Ovary (tissue), 9 donors: Measurements from ENCODE around the gene XYLT1. TPM values are rescaled to one million over a fixed set of nuclear protein-coding genes. Genes with fewer than 3 reads are reported as not detected.

Source experiments
- DNase-seq, 5 donors: peaks; one replicate each; pipeline ENCODE4 v3.0.0-alpha.2; 2019 to 2020
- H3K27ac ChIP-seq, 2 donors: fragments of 200-600 bp; one replicate each; pipeline versions ENCODE4 v1.5.1 to v1.8.0; 2019 to 2022
- H3K27me3 ChIP-seq: fragments of 200-600 bp; one replicate; pipeline ENCODE4 v1.8.0; 2022
- H3K36me3 ChIP-seq: fragments of 200-600 bp; sonication (generic); one replicate; pipeline ENCODE4 v1.5.1; 2019
- H3K4me1 ChIP-seq: one replicate; pipeline ENCODE4 v1.8.1; 2013; ENCODE audit warnings: mild to moderate bottlenecking, moderate library complexity; ENCODE audit not compliant: insufficient read depth
- H3K4me3 ChIP-seq: fragments of 200-600 bp; sonication (generic); one replicate; pipeline ENCODE4 v1.5.1; 2017
- H3K9me3 ChIP-seq, 2 donors: fragments of 200-600 bp in 1 of 2; sonication (generic) in 1 of 2; one replicate each; pipeline versions ENCODE4 v1.5.1 to v1.8.1; 2013 to 2019; ENCODE audit warnings: mild to moderate bottlenecking in 1 of 2, moderate library complexity in 1 of 2
- CTCF ChIP-seq, 3 donors: fragments of 450-650 bp in 2 of 3; fragments of 200-600 bp in 1 of 3; IDR thresholded peaks; one replicate each; pipeline versions ENCODE4 v1.5.1 to v1.8.0; 2016 to 2022; ENCODE audit warnings: antibody characterized with exemption in 3 of 3, mild to moderate bottlenecking in 1 of 3
- EP300 ChIP-seq: sonication (generic); formaldehyde crosslinking; IDR thresholded peaks from one replicate; pipeline ENCODE4 v1.6.1; 2017; ENCODE audit warnings: antibody characterized with exemption
- POLR2A ChIP-seq: fragments of 450-650 bp; IDR thresholded peaks from one replicate; pipeline ENCODE4 v1.6.1; 2017; ENCODE audit warnings: antibody characterized with exemption, mild to moderate bottlenecking, moderate library complexity
- WGBS, 3 donors: extraction: QIAGEN DNeasy Blood & Tissue Kit in 1 of 3; methylation state at CpG; one replicate each; pipeline versions ENCODE4 v1.1.5 to v1.1.7; 2013 to 2017; 5-methylcytosine and 5-hydroxymethylcytosine counted together
- intact Hi-C, 4 donors: fragments of 100-400 bp; cut with DNase I; formaldehyde crosslinking; loops; one replicate each; pipeline versions ENCODE4 v1.11.0 to v1.15.1; 2022 to 2023
- polyA plus RNA-seq, 2 donors: library from polyadenylated mRNA; stranded (reverse); fragments of 200-250 nt in 1 of 2; fragments of 350-450 nt in 1 of 2; fragmentation: Illumina TruSeq in 1 of 2; extraction: RNeasy Lipid Tissue Mini Kit (QIAGEN cat#74804) in 1 of 2; gene quantifications; one replicate each; pipeline ENCODE4 v1.2.3, GENCODE V29; 2013 to 2014
- total RNA-seq, 7 donors: library from RNA; depleted of rRNA in 2 of 7; stranded (reverse); fragments of >200 nt in 2 of 7; fragmentation: NEBNext Ultra II Directional in 3 of 7; extraction: Animal tissue kit (Norgen Biotek cat#: 25700) in 3 of 7; gene quantifications; one replicate each; pipeline versions ENCODE4 v1.1.0 to v1.2.4, GENCODE V29; 2016 to 2023
- donor health status: DM: no; HTN: no; CAD: no; lungs with moderate emphysema.
- donor health status: DM: no; HTN: no; CAD: no.
- donor health status: Bipolar disorder and iron deficiency.
- donor health status: DM: yes; HTN: yes; CAD: no.
- donor health status: DM: no; HTN: no; CAD: no.
- donor health status: DM: yes; HTN: yes; CAD: no.

The XYLT1 gene
- total and polyA plus RNA-seq, 9 donors = 3.2 to 38.0 (median 17.3) TPM

GRCh38 chr16:17138801-17139200, 332.0 kb downstream of the XYLT1 start:
- intact Hi-C loops = no loop called here
- Histone ChIP-seq H3K27ac (no peak overlapping the region), H3K9me3 (no peaks in the 10 kb centered on the region)

GRCh38 chr16:17135439-17135838, 335.3 kb downstream of the XYLT1 start:
- WGBS, 3 donors = 83 to 96% (median 85%) methylated on average over 4 of the region's 4 CpGs
- no peak overlapping the region for H3K4me3 ChIP-seq
- no peaks in the 10 kb centered on the region for H3K9me3 ChIP-seq
- H3K36me3 ChIP-seq = no peaks in the 10 kb centered on the region
- intact Hi-C loops = no loop called here
- no peak for DNase-seq
- no peak overlapping the region for H3K27ac ChIP-seq
- no peaks in the 10 kb centered on the region for H3K27me3 ChIP-seq
- no peaks in the 10 kb centered on the region for H3K4me1 ChIP-seq
- TF ChIP-seq EP300 (no peak), CTCF (IDR thresholded peaks at IDR 0.05) (no peak), POLR2A (no peak)

More at GRCh38 chr16:17138801-17139200, 332.0 kb downstream of the XYLT1 start:
- TF ChIP-seq EP300 (no peak), POLR2A (no peak), CTCF (IDR thresholded peaks at IDR 0.05) (no peak)
- Histone ChIP-seq H3K4me1 (no peaks in the 10 kb centered on the region), H3K4me3 (no peak overlapping the region), H3K27me3 (no peaks in the 10 kb centered on the region), H3K36me3 (no peaks in the 10 kb centered on the region)
- 48 to 59% (median 55%) methylated on average over 4 of the region's 4 CpGs for WGBS, 3 donors
- DNase-seq = no peak

GRCh38 chr16:17134586-17134985, 336.2 kb downstream of the XYLT1 start:
- H3K4me1 ChIP-seq = no peaks in the 10 kb centered on the region
- H3K27me3 ChIP-seq = no peaks in the 10 kb centered on the region
- 95 to 99% (median 97%) methylated on average over 10 of the region's 10 CpGs for WGBS, 3 donors
- H3K27ac ChIP-seq = no peak overlapping the region
- DNase-seq = no peak
- no peaks in the 10 kb centered on the region for H3K36me3 ChIP-seq
- no peak overlapping the region for H3K4me3 ChIP-seq
- intact Hi-C loops = no loop called here
- no peaks in the 10 kb centered on the region for H3K9me3 ChIP-seq
- TF ChIP-seq EP300 (no peak), CTCF (IDR thresholded peaks at IDR 0.05) (no peak), POLR2A (no peak)

- DNase-seq = no peak
- WGBS, 3 donors = 92 to 97% (median 96%) methylated on average over 5 of the region's 5 CpGs
- TF ChIP-seq POLR2A (no peak), EP300 (no peak), CTCF (IDR thresholded peaks at IDR 0.05) (no peak)
These were observed 336.9 kb downstream of the XYLT1 start for GRCh38 chr16:17133851-17134250.

More at GRCh38 chr16:17133851-17134250, 336.9 kb downstream of the XYLT1 start:
- intact Hi-C loops = no loop called here
- no peaks in the 10 kb centered on the region for H3K9me3 ChIP-seq
- H3K4me1 ChIP-seq = no peaks in the 10 kb centered on the region
- no peak overlapping the region for H3K27ac ChIP-seq
- no peaks in the 10 kb centered on the region for H3K36me3 ChIP-seq
- H3K4me3 ChIP-seq = no peak overlapping the region
- H3K27me3 ChIP-seq = no peaks in the 10 kb centered on the region
